ENCODE results near the gene SEMA5A.
"Not testable (repeated sequence)": the region's sequence is repeated elsewhere in the genome, so short reads cannot be mapped to it uniquely, and the experiment has no call there.

SEMA5A gene

GRCh38 chr5:9405196-9405754, 140.6 kb downstream of the SEMA5A start:
- TF ChIP-seq, protein P1, sequence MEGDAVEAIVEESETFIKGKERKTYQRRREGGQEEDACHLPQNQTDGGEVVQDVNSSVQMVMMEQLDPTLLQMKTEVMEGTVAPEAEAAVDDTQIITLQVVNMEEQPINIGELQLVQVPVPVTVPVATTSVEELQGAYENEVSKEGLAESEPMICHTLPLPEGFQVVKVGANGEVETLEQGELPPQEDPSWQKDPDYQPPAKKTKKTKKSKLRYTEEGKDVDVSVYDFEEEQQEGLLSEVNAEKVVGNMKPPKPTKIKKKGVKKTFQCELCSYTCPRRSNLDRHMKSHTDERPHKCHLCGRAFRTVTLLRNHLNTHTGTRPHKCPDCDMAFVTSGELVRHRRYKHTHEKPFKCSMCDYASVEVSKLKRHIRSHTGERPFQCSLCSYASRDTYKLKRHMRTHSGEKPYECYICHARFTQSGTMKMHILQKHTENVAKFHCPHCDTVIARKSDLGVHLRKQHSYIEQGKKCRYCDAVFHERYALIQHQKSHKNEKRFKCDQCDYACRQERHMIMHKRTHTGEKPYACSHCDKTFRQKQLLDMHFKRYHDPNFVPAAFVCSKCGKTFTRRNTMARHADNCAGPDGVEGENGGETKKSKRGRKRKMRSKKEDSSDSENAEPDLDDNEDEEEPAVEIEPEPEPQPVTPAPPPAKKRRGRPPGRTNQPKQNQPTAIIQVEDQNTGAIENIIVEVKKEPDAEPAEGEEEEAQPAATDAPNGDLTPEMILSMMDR (IDR thresholded peaks at IDR 0.05; ENCODE audit: insufficient read depth, missing control alignments), result no peak
- FAIRE-seq (no peak), DNase-seq (ENCODE audit: insufficient read length, low spot score) (no peak)

DNA sequence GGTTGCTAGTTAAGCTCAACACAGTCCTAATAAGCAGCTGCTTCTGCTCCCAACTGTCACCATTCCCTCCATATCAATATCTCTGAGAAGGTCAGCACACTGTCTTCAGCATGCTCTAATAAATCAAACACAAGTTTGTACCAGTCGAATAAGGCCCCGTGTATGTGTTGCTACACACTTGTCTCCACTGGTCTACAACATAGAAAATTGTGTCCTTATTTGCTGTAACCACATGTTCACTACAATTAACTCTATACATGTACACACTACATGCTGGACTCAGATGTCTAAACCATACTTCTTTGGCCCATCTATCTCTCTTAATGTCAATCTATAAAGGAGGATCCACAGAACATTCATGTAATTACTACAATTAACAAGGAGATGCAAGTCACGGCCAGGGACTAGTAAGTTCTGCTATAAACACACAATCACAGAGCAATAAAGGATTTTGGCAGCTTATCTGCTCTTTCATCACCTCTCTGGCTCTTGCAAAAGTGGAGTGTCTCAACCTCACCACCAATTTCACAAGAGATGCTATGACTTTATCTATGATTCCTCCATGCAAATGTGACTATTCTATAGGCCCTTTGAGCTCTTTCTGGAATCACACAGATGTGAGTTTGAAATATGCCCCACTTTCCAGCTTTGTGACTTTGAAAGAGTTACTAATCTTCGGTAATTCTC, 143.9 kb downstream of the SEMA5A start:
- DNase-seq (ENCODE audit: insufficient read length, low spot score) (no peak), FAIRE-seq (no peak)
- TF ChIP-seq, protein P1 (IDR thresholded peaks at IDR 0.05; ENCODE audit: insufficient read depth, missing control alignments), result no peak

- DNase-seq (ENCODE audit: insufficient read length, low spot score); FAIRE-seq: not testable (repeated sequence)
Observed at GRCh38 chr5:9399783-9400182, 146.1 kb downstream of the SEMA5A start.

- FAIRE-seq (no peak), DNase-seq (ENCODE audit: insufficient read length, low spot score) (no peak)
- TF ChIP-seq, protein P1 (IDR thresholded peaks at IDR 0.05; ENCODE audit: insufficient read depth, missing control alignments), result no peak
Observed at GRCh38 chr5:9399094-9399493, 146.8 kb downstream of the SEMA5A start.

DNA sequence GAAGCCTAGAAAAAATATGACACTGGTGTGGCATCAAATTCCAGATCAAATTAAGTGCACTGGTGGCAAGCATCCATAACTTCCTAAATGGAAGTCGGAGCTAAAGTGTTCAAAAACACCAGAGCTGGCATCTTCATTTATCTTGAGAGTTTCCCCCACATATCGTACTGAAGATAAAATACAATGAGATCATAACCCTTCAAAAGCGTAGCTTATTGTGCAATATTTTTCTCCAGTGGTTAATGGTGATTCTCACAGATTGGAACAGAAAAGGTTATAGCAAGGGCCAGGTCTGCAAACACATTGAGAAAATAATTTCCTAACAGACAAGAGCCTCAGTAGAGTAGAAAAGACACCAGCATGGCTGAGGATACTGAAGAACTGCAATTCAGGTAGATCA, 147.6 kb downstream of the SEMA5A start:
- TF ChIP-seq, protein P1 (IDR thresholded peaks at IDR 0.05; ENCODE audit: insufficient read depth, missing control alignments), result no peak
- DNase-seq (ENCODE audit: insufficient read length, low spot score), result no peak
- FAIRE-seq, result no peak

DNA sequence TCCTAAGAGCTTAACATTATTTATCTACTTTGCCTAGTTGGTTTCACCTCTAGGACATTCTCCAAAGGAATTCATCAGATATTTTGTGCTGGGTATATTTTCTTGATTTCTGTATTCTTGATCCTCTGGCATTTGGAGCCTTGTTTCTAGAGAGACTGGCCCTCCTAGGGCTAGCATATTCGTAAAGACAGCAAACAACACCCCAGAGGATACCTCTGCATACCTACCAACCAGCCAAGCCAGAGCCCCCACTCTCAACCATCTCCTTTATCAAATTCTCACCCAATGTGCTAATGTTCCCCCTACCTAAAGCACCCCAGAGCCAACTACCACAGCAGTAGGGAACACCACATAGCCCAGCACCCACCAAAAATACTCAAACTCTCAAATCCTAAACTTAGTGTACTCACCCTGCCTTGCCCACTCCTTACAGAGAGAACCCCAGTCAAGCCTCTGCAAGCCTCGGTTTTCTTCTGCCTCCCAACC, 149.5 kb downstream of the SEMA5A start:
- DNase-seq (ENCODE audit: insufficient read length, low spot score) (no peak), FAIRE-seq (no peak)
- TF ChIP-seq, protein P1 (IDR thresholded peaks at IDR 0.05; ENCODE audit: insufficient read depth, missing control alignments), result no peak

DNA sequence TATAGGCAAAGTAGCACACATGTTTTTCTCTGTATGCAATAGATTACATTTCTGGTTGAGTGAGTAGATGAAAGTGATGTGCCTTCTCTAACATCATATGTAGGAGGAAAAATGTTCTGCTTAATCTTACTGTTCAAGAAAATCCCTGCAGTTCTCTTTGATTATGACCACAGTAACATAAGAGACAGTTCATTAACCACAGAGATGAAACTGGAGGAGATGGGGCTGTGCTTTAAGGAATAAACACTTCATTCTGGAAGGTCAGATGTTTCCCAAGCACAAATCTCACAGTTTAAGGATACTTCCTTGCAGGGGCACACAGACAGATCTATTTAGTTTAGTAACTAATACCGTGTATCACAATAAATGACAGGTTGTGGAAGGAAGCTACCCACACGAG, 150.2 kb downstream of the SEMA5A start:
- TF ChIP-seq, protein P1 (IDR thresholded peaks at IDR 0.05; ENCODE audit: insufficient read depth, missing control alignments), result no peak
- FAIRE-seq, result no peak

More for the DNA sequence above, 150.2 kb downstream of the SEMA5A start:
- DNase-seq (ENCODE audit: insufficient read length, low spot score), result no peak

All from D721Med (cell line).